Glutamatergic neuron (in vitro differentiated cells): Measurements from ENCODE around the gene PDLIM4. TPM values are rescaled to one million over a fixed set of nuclear protein-coding genes. Genes with fewer than 3 reads are reported as not detected.
A peak's percentile ranks its signal among the peaks of the same experiment; 100 is the strongest.

Source experiments
- DNase-seq: peaks from one replicate; pipeline ENCODE4 v3.0.0; 2022
- H3K27ac Mint-ChIP-seq: one replicate; pipeline ENCODE4 v1.8.0; 2020; ENCODE audit warnings: mild to moderate bottlenecking, mixed read lengths, inconsistent platforms; ENCODE audit not compliant: unreplicated experiment
- H3K27me3 Mint-ChIP-seq: one replicate; pipeline ENCODE4 v1.8.0; 2020; ENCODE audit warnings: mild to moderate bottlenecking, moderate library complexity, mixed read lengths, inconsistent platforms; ENCODE audit not compliant: unreplicated experiment
- H3K36me3 Mint-ChIP-seq: one replicate; pipeline ENCODE4 v1.8.0; 2020; ENCODE audit warnings: mild to moderate bottlenecking, mixed read lengths, inconsistent platforms; ENCODE audit not compliant: unreplicated experiment
- H3K4me1 Mint-ChIP-seq: one replicate; pipeline ENCODE4 v1.8.0; 2020; ENCODE audit warnings: mild to moderate bottlenecking, low read depth, mixed read lengths, inconsistent platforms; ENCODE audit not compliant: unreplicated experiment
- H3K4me3 Mint-ChIP-seq: one replicate; pipeline ENCODE4 v1.8.0; 2020; ENCODE audit warnings: mild to moderate bottlenecking, mixed read lengths, inconsistent platforms; ENCODE audit not compliant: unreplicated experiment
- H3K9me3 Mint-ChIP-seq: one replicate; pipeline ENCODE4 v1.8.0; 2020; ENCODE audit warnings: mild to moderate bottlenecking, moderate library complexity, mixed read lengths, inconsistent platforms; ENCODE audit not compliant: unreplicated experiment
- CTCF ChIP-seq: fragments of 200-600 bp; sonication (generic); IDR thresholded peaks from one replicate; pipeline ENCODE4 v1.5.0; 2021; ENCODE audit not compliant: partially characterized antibody, unreplicated experiment
- total RNA-seq: library from RNA; stranded (reverse); fragmentation: NEBNext Ultra II Directional; extraction: Animal tissue kit (Norgen Biotek cat#: 25700); gene quantifications from one replicate; pipeline ENCODE4 v1.2.1, GENCODE V29; 2021; ENCODE audit not compliant: unreplicated experiment

Gene PDLIM4
- total RNA-seq, 1 donor from 2014 or later = 81.6 TPM

- H3K36me3 Mint-ChIP-seq = peaks cover 4% of the 10 kb centered on the region
- H3K9me3 Mint-ChIP-seq = peaks cover 3% of the 10 kb centered on the region
- DNase-seq = no peak
- H3K4me1 Mint-ChIP-seq = peaks cover 6% of the 10 kb centered on the region
- H3K27ac Mint-ChIP-seq = peak overlapping the region; percentile 30
- peaks cover 4% of the 10 kb centered on the region for H3K27me3 Mint-ChIP-seq
- H3K4me3 Mint-ChIP-seq = peak overlapping the region; percentile 86
- TF ChIP-seq CTCF = no peak
These were observed 30.3 kb upstream of the PDLIM4 start for GRCh38 chr5:132227235-132227484.

GRCh38 chr5:132227485-132228240 is 29.8 kb upstream of the PDLIM4 start, which contains the start of gene P4HA2:
TSS of gene P4HA2 (minus strand) at chr5:132227853. CDS start at chr5:132218626, 9,227 bp downstream.
- no peak for TF ChIP-seq CTCF
- peaks cover 4% of the 10 kb centered on the region for H3K27me3 Mint-ChIP-seq
- H3K27ac Mint-ChIP-seq = peak within 1 kb of the TSS; percentile 30
- peaks cover 2% of the 10 kb centered on the region for H3K9me3 Mint-ChIP-seq
- H3K36me3 Mint-ChIP-seq = peaks cover 4% of the 10 kb centered on the region
- peaks cover 6% of the 10 kb centered on the region for H3K4me1 Mint-ChIP-seq
- peak within 1 kb of the TSS; percentile 86 for H3K4me3 Mint-ChIP-seq
- peak; percentile 78 for DNase-seq

- peaks cover 4% of the 10 kb centered on the region for H3K36me3 Mint-ChIP-seq
- peaks cover 2% of the 10 kb centered on the region for H3K9me3 Mint-ChIP-seq
- no peak overlapping the region for H3K27ac Mint-ChIP-seq
- H3K27me3 Mint-ChIP-seq = peaks cover 4% of the 10 kb centered on the region
- peak overlapping the region; percentile 35 for H3K4me3 Mint-ChIP-seq
- DNase-seq = no peak
- peaks cover 6% of the 10 kb centered on the region for H3K4me1 Mint-ChIP-seq
- TF ChIP-seq CTCF = no peak
These were observed 29.1 kb upstream of the PDLIM4 start for GRCh38 chr5:132228241-132229035.

- peaks cover 2% of the 10 kb centered on the region for H3K9me3 Mint-ChIP-seq
- peak overlapping the region; percentile 36 for H3K4me3 Mint-ChIP-seq
- no peak overlapping the region for H3K27ac Mint-ChIP-seq
- DNase-seq = no peak
- no peak for TF ChIP-seq CTCF
- H3K27me3 Mint-ChIP-seq = peaks cover 4% of the 10 kb centered on the region
- peaks cover 4% of the 10 kb centered on the region for H3K36me3 Mint-ChIP-seq
- H3K4me1 Mint-ChIP-seq = peaks cover 6% of the 10 kb centered on the region
These were observed 28.3 kb upstream of the PDLIM4 start for GRCh38 chr5:132229236-132229635.

- Mint-ChIP-seq H3K9me3 (peaks cover 2% of the 10 kb centered on the region), H3K36me3 (peaks cover 4% of the 10 kb centered on the region), H3K4me3 (no peak overlapping the region), H3K27ac (no peak overlapping the region), H3K4me1 (peaks cover 4% of the 10 kb centered on the region), H3K27me3 (peaks cover 6% of the 10 kb centered on the region)
- no peak for DNase-seq
- no peak for TF ChIP-seq CTCF
These were observed 26.6 kb upstream of the PDLIM4 start for GRCh38 chr5:132230871-132231270.
